HepG2 (cell line): ENCODE results near the gene PLIN5. TPM values are rescaled to one million over a fixed set of nuclear protein-coding genes. Genes with fewer than 3 reads are reported as not detected.
A peak's percentile ranks its signal among the peaks of the same experiment; 100 is the strongest.

Experiments
- ARID2 ChIP-seq: sonication (generic); formaldehyde crosslinking; IDR thresholded peaks from 2 replicates; pipeline ENCODE4 v1.8.1; 2022; ENCODE audit warnings: mild to moderate bottlenecking, missing genetic modification reagents, borderline replicate concordance
- CBX5 ChIP-seq: sonication (generic); formaldehyde crosslinking; IDR thresholded peaks from 2 replicates; pipeline ENCODE4 v1.4.0; 2020; ENCODE audit warnings: missing genetic modification reagents, borderline replicate concordance
- DNMT1 ChIP-seq: sonication (generic); formaldehyde crosslinking; IDR thresholded peaks from 2 replicates; pipeline ENCODE4 v1.5.1; 2020; ENCODE audit warnings: mild to moderate bottlenecking, missing genetic modification reagents
- EP300 ChIP-seq, 3 experiments: sonication (generic) in 1 of 3; formaldehyde crosslinking in 1 of 3; IDR thresholded peaks; 2 replicates each; pipeline versions ENCODE4 v1.5.1 to v1.6.1; 2011 to 2020; ENCODE audit warnings: low read depth in 2 of 3, low read length in 2 of 3, borderline replicate concordance in 1 of 3, improper control_type of control experiment in 1 of 3, mild to moderate bottlenecking in 1 of 3, missing genetic modification reagents in 1 of 3, moderate library complexity in 1 of 3
- KLF16 ChIP-seq, 2 experiments: sonication (generic) in 1 of 2; formaldehyde crosslinking in 1 of 2; IDR thresholded peaks; 2 replicates each; pipeline versions ENCODE4 v1.6.1 to v1.8.0; 2016 to 2023; ENCODE audit warnings: missing genetic modification reagents in 2 of 2, missing compliant biosample characterization in 1 of 2
- MED8 ChIP-seq: sonication (generic); formaldehyde crosslinking; IDR thresholded peaks from 2 replicates; pipeline ENCODE4 v1.8.1; 2023; ENCODE audit warnings: mild to moderate bottlenecking, missing genetic modification reagents; ENCODE audit not compliant: insufficient replicate concordance
- NCOA1 ChIP-seq: sonication (generic); formaldehyde crosslinking; IDR thresholded peaks from 2 replicates; pipeline ENCODE4 v1.9.0; 2021; ENCODE audit warnings: missing genetic modification reagents
- NFE2L2 ChIP-seq: fragments of 150-350 bp; IDR thresholded peaks from 2 replicates; pipeline ENCODE4 v1.6.1; 2014; ENCODE audit warnings: low read length
- RAD51 ChIP-seq: fragments of 450-650 bp; IDR thresholded peaks from 2 replicates; pipeline ENCODE4 v1.6.1; 2016; ENCODE audit warnings: borderline replicate concordance
- RARA ChIP-seq: IDR thresholded peaks from 2 replicates; pipeline ENCODE4 v1.6.1; 2016; ENCODE audit warnings: missing genetic modification reagents, missing compliant biosample characterization
- REXO4 ChIP-seq: sonication (generic); formaldehyde crosslinking; IDR thresholded peaks from 2 replicates; pipeline ENCODE4 v1.8.0; 2022; ENCODE audit warnings: missing genetic modification reagents, mild to moderate bottlenecking, borderline replicate concordance
- STAT5B ChIP-seq: sonication (generic); formaldehyde crosslinking; IDR thresholded peaks from 2 replicates; pipeline ENCODE4 v1.4.0; 2020; ENCODE audit warnings: missing genetic modification reagents
- ZNF20 ChIP-seq: sonication (generic); formaldehyde crosslinking; IDR thresholded peaks from 2 replicates; pipeline ENCODE4 v1.4.0; 2020; ENCODE audit warnings: mild to moderate bottlenecking, moderate library complexity, missing genetic modification reagents
- ZNF460 ChIP-seq: sonication (generic); formaldehyde crosslinking; IDR thresholded peaks from 2 replicates; pipeline ENCODE4 v1.5.1; 2020; ENCODE audit warnings: missing genetic modification reagents, mild to moderate bottlenecking, borderline replicate concordance
- polyA plus RNA-seq, 8 experiments: library from polyadenylated mRNA; depleted of rRNA in 3 of 8; stranded (reverse) in 7 of 8; unstranded in 1 of 8; fragments of >200 nt; fragmentation: Illumina TruSeq in 4 of 8; extraction: Trizol in 4 of 8; gene quantifications; 2 replicates each; pipeline versions ENCODE4 v1.2.1 to v1.2.3, GENCODE V29; 2011 to 2016; ENCODE audit warnings: low read depth in 4 of 8, missing spikeins in 1 of 8, mixed read lengths in 1 of 8; ENCODE audit not compliant: insufficient read depth in 1 of 8
- total RNA-seq, 5 experiments: library from RNA; depleted of rRNA; stranded (reverse); fragments of >200 nt; fragmentation: Illumina TruSeq; extraction: Trizol; gene quantifications; 2 replicates each; pipeline ENCODE4 v1.2.3, GENCODE V29; 2016; ENCODE audit warnings: low read depth in 1 of 5
- TF ChIP-seq, protein P1 (sequence below): sonication (generic); formaldehyde crosslinking; IDR thresholded peaks from 2 replicates; pipeline ENCODE4 v1.5.1; 2020; ENCODE audit warnings: mild to moderate bottlenecking, missing genetic modification reagents, moderate library complexity
- TF ChIP-seq, protein P2 (sequence below): IDR thresholded peaks from 2 replicates; pipeline ENCODE4 v1.6.1; 2016; ENCODE audit warnings: control low read depth
- TF ChIP-seq, protein P3 (sequence below): sonication (generic); formaldehyde crosslinking; IDR thresholded peaks from 2 replicates; pipeline ENCODE4 v1.9.0; 2022; ENCODE audit warnings: low read depth, missing genetic modification reagents
- TF ChIP-seq, protein P4 (sequence below): IDR thresholded peaks from 2 replicates; pipeline ENCODE4 v1.6.1; 2012; ENCODE audit warnings: low read length, improper control_type of control experiment

PLIN5 gene
- total and polyA plus RNA-seq, 2 of the 13 experiments (the other 11 are each of a cell fraction or from before 2014, with no cell fraction given): 1.8 to 4.8 TPM

DNA sequence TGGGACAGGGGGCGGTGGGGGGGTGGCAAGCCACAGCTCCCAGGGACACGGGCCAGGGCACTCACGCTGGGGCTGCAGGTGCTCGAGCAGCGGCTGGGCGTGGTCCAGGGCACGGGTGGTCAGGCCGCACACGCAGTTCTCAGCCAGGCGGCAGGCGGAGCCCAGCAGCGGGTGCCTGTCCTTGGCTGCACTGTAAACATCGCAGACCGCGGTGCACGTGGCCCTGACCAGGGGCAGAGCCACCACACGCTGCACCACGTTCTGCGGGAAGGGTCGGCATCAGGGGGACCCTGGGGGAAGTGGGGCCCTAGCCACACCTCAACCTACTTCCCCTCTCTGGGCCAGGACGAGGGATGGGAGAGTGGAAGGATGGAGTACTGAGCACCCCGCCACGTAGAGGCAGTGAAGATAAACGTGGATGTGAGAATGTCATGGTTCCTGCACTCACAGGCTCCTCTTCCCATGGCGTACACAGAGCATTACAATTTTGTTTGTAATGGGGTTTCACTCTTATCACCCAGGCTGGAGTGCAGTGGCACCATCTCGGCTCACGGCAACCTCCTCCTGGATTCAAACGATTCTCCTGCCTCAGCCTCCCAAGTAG, 3.4 kb downstream of the PLIN5 start (continued):
- TF ChIP-seq, protein P1, sequence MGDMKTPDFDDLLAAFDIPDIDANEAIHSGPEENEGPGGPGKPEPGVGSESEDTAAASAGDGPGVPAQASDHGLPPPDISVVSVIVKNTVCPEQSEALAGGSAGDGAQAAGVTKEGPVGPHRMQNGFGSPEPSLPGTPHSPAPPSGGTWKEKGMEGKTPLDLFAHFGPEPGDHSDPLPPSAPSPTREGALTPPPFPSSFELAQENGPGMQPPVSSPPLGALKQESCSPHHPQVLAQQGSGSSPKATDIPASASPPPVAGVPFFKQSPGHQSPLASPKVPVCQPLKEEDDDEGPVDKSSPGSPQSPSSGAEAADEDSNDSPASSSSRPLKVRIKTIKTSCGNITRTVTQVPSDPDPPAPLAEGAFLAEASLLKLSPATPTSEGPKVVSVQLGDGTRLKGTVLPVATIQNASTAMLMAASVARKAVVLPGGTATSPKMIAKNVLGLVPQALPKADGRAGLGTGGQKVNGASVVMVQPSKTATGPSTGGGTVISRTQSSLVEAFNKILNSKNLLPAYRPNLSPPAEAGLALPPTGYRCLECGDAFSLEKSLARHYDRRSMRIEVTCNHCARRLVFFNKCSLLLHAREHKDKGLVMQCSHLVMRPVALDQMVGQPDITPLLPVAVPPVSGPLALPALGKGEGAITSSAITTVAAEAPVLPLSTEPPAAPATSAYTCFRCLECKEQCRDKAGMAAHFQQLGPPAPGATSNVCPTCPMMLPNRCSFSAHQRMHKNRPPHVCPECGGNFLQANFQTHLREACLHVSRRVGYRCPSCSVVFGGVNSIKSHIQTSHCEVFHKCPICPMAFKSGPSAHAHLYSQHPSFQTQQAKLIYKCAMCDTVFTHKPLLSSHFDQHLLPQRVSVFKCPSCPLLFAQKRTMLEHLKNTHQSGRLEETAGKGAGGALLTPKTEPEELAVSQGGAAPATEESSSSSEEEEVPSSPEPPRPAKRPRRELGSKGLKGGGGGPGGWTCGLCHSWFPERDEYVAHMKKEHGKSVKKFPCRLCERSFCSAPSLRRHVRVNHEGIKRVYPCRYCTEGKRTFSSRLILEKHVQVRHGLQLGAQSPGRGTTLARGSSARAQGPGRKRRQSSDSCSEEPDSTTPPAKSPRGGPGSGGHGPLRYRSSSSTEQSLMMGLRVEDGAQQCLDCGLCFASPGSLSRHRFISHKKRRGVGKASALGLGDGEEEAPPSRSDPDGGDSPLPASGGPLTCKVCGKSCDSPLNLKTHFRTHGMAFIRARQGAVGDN (CRISPR knock-in tag): peak; percentile 100
- no peak; the same call in 1 of the 2 replicates for TF ChIP-seq ZNF460
- TF ChIP-seq ZNF20 (CRISPR knock-in tag): no peak
- TF ChIP-seq STAT5B: no peak
- no peak; the same call in 1 of the 2 replicates for TF ChIP-seq DNMT1 (CRISPR knock-in tag)
- TF ChIP-seq, protein P2, sequence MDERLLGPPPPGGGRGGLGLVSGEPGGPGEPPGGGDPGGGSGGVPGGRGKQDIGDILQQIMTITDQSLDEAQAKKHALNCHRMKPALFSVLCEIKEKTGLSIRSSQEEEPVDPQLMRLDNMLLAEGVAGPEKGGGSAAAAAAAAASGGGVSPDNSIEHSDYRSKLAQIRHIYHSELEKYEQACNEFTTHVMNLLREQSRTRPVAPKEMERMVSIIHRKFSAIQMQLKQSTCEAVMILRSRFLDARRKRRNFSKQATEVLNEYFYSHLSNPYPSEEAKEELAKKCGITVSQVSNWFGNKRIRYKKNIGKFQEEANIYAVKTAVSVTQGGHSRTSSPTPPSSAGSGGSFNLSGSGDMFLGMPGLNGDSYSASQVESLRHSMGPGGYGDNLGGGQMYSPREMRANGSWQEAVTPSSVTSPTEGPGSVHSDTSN (CRISPR knock-in tag): no peak
- TF ChIP-seq, protein P3, sequence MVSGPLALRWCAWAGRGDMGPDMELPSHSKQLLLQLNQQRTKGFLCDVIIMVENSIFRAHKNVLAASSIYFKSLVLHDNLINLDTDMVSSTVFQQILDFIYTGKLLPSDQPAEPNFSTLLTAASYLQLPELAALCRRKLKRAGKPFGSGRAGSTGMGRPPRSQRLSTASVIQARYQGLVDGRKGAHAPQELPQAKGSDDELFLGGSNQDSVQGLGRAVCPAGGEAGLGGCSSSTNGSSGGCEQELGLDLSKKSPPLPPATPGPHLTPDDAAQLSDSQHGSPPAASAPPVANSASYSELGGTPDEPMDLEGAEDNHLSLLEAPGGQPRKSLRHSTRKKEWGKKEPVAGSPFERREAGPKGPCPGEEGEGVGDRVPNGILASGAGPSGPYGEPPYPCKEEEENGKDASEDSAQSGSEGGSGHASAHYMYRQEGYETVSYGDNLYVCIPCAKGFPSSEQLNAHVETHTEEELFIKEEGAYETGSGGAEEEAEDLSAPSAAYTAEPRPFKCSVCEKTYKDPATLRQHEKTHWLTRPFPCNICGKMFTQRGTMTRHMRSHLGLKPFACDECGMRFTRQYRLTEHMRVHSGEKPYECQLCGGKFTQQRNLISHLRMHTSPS (CRISPR knock-in tag): peak; percentile 88
- no peak for TF ChIP-seq MED8
- peak; percentile 39; the same call in 1 of the 2 replicates for TF ChIP-seq CBX5
- TF ChIP-seq NCOA1 (CRISPR knock-in tag): no peak
- TF ChIP-seq, protein P4, sequence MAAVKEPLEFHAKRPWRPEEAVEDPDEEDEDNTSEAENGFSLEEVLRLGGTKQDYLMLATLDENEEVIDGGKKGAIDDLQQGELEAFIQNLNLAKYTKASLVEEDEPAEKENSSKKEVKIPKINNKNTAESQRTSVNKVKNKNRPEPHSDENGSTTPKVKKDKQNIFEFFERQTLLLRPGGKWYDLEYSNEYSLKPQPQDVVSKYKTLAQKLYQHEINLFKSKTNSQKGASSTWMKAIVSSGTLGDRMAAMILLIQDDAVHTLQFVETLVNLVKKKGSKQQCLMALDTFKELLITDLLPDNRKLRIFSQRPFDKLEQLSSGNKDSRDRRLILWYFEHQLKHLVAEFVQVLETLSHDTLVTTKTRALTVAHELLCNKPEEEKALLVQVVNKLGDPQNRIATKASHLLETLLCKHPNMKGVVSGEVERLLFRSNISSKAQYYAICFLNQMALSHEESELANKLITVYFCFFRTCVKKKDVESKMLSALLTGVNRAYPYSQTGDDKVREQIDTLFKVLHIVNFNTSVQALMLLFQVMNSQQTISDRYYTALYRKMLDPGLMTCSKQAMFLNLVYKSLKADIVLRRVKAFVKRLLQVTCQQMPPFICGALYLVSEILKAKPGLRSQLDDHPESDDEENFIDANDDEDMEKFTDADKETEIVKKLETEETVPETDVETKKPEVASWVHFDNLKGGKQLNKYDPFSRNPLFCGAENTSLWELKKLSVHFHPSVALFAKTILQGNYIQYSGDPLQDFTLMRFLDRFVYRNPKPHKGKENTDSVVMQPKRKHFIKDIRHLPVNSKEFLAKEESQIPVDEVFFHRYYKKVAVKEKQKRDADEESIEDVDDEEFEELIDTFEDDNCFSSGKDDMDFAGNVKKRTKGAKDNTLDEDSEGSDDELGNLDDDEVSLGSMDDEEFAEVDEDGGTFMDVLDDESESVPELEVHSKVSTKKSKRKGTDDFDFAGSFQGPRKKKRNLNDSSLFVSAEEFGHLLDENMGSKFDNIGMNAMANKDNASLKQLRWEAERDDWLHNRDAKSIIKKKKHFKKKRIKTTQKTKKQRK: no peak
- no peak for TF ChIP-seq ARID2 (CRISPR knock-in tag)
- no peak for TF ChIP-seq RAD51
- peak in 1 of 2 experiments; percentile 74; a peak in 2 of 4 replicates for TF ChIP-seq KLF16 (CRISPR knock-in tag; IDR thresholded peaks at IDR 0.05)
- no peak for TF ChIP-seq REXO4 (CRISPR knock-in tag)
- TF ChIP-seq RARA: peak; percentile 72
- TF ChIP-seq EP300 (IDR thresholded peaks at IDR 0.05; ENCODE audit: low read depth in 2 of 2, low read length in 2 of 2): no peak
- TF ChIP-seq EP300 (CRISPR knock-in tag; IDR thresholded peaks at IDR 0.05; ENCODE audit: borderline replicate concordance): no peak; the same call in 1 of the 2 replicates
- TF ChIP-seq NFE2L2: no peak
